HG02588 (cell line): ENCODE results near the gene PDHX.

Experiments used
- ATAC-seq: cut with Tn5 transposase; IDR thresholded peaks from one replicate; pipeline ENCODE4 v1.9.1; 2021; ENCODE audit warnings: mild to moderate bottlenecking, moderate library complexity; ENCODE audit not compliant: unreplicated experiment

PDHX gene

GRCh38 chr11:34953955-34954354 is 37.5 kb downstream of the PDHX start:
- no peak for ATAC-seq

DNA sequence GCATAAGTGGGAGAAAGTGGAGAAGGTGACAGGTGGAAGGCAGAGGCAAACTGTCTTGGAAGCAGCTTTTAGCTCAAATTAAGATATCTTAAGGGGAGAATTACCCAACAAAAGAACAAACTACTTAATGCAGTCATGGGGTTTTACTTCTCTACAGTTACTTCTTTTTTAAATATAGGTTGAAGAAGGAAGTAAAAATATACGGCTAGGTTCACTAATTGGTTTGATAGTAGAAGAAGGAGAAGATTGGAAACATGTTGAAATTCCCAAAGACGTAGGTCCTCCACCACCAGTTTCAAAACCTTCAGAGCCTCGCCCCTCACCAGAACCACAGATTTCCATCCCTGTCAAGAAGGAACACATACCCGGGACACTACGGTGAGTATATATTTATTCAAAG is 40.8 kb downstream of the PDHX start:
- ATAC-seq: no peak

DNA sequence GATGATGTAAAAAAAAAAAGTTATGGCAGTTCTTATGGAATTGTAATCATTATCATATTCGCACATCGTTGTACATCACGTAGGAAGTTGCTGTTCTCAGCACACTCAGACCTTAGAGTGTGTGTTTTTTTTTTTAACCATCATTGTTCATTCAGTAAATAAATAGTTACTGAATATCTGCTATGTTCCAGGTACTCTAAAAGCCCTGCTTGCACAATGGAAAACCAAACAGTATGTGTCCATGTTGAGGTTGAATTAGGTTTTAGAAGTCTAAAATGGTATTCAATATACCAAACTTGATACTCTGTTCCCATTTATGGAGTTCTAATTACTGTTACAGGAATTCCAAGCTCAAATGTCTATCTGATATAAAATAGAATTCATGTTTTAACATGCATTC is 41.2 kb downstream of the PDHX start:
- ATAC-seq: no peak

GRCh38 chr11:34959770-34960169 is 43.4 kb downstream of the PDHX start:
- ATAC-seq: no peak

- no peak for ATAC-seq
These were observed 43.9 kb downstream of the PDHX start for GRCh38 chr11:34960277-34960676.

DNA sequence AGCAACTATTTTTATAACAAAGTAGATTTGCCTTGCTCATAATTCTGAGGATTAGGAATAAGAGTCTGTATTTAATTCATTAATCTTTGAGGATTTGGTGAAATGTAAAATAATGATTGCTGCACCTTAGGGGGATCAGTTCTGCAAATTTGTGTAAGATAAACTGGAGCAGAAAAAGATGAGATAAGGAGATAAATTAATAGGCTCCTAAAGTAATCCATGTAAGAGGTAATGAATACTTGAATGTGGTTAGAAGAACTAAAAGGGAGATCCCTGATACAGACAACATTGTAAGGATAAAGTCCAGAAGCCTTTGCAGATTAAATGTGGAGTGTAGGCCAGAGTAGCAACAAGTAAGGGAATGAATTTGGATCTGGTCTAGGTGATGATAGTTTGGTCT is 45.6 kb downstream of the PDHX start:
- ATAC-seq: no peak

- ATAC-seq: no peak
These were observed 46.9 kb downstream of the PDHX start for GRCh38 chr11:34963351-34963750.

DNA sequence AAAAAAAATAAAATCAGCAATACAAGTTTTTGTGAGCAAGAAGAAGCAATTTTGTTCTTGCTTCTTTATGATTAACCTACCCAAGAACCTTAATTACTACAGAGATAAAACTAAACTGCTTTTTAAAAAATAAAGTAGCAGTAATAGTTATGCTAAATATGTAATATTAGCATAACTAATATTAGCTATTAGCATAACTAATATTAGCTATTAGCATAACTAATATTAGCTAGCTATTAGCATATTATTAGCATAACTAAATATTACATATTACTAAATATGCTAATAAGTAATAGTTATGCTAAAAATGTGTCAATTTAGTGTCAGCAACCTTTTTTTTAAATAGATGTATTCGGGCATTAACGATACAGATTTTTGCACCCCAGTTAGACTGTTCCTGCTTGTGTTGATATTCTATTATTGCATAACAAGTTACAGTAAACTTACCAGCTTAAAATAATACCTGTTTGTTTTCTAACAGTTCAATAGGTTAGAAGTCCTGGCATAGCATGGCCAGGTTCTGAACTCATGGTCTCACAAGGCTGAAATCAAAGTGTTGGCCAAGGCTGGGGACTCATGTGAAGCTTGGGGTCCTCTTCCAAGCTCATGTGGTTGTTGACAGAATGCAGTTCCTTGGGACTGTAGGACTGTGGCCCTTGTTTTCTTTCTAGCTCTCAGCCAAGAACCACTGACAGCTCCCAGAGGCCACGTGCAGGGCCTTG is 48.4 kb downstream of the PDHX start:
- no peak for ATAC-seq

DNA sequence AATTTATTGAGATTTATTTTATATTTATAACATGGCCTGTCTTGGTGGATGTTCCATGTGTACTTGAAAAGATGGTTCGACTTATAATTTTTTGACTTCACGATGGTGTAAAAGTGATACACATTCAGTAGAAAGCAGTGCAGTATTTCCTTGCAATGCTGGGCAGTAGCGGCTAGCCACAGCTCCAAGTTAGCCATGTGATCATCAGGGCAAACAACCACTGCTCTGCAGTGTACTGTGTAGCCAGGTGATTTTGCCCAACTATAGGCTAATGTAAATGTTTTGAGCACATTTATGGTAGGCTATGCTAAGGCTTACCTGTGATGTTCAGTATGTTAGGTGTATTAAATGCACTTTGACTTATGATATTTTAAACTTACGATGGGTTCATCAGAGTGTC is 52.4 kb downstream of the PDHX start:
- ATAC-seq: no peak

DNA sequence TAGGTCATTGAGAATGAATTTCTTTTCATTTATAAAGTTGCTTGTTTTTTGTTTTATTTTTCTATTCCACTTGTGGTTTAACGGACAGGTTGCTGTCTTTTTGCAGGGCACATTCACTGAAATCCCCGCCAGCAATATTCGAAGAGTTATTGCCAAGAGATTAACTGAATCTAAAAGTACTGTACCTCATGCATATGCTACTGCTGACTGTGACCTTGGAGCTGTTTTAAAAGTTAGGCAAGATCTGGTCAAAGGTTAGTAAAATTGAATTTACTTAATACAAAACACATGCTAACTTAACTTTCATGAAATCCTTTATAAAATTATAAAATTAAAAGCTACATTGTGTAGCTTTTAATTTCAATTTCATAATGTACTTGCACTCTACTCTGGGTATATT is 53.6 kb downstream of the PDHX start:
- no peak for ATAC-seq

DNA sequence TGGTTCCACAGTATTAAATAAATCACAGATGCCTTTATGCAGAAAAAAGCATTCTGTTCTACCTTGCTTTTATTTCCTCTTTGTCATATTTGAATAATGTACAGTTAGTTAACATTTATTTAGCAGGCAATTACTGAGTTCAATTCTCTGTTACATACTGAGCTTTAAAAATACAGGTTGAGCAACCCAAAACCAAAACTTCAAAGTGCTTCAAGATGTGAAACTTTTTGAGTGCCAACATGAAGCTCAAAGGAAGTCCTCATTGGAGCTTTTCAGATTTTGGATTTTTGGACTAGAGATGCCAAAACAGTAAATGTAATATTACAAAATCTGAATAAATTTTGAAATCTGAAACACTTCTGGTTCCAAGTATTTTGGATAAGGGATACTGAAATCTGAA is 54.1 kb downstream of the PDHX start:
- ATAC-seq: no peak

DNA sequence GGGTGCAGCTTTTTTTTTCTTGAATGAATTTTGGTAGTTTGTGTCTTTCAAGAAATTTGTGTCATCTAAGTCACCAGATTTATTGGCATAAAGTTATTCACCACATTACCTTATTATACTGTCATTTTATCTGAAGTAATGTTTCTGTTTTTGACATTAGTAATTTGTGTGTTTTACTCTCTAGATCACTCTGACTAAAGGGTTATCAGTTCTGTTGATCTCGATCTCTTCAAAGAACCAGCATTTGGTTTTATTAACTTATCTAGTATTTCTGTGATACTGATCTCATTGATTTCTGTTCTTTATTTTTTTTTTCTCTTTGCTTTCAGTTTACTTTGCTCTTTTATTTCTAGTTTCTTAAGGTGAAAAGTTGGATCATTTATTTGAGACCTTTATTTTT is 55.5 kb downstream of the PDHX start:
- no peak for ATAC-seq

DNA sequence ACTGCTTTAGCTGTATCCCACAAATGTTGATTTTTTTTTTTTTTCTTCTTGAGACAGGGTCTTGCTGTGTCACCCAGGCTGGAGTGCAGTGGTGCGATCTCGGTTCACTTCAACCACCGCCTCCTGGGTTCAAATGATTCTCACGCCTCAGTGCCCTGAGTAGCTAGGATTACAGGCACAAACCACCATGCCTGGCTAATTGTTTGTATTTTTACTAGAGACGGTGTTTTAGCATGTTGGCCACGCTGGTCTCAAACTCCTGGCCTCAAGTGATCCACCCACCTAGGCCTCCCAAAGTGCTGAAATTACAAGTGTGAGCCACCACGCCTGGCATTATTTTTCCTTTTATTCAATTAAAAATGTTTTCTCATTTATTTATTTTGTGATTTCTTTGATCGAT is 55.9 kb downstream of the PDHX start:
- ATAC-seq: no peak

- no peak for ATAC-seq
These were observed 56.5 kb downstream of the PDHX start for GRCh38 chr11:34972892-34973291.

GRCh38 chr11:34975482-34975881 is 59.1 kb downstream of the PDHX start:
- ATAC-seq: no peak

DNA sequence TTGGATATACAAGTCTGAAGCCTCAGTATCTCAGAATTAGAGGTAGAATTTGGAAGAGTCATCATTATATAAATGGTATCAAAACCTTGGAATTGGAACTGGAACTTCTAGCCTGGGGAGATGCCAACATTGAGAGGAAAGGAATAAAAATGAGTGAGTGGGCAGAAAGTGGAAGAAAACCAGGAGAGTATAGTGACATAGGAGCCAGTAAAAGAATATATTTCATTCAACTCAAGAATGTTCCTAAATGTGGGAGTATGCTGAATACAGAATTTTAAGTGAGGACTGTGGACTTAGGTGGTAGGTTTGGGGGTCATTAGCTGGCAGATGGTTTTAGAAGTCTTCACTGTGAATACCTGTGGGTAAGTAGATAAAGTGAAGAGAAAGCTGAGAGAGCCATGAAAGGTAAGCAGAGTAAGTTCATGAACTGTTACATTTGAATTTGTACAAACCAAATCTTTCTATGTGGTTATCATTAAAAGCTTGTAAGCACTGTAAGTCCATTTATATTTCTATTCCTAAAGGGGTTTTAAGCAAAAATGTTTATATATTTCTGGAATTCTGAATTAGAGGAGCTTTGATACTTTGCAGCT is 60.2 kb downstream of the PDHX start:
- no peak for ATAC-seq

GRCh38 chr11:34977089-34977912 is 60.9 kb downstream of the PDHX start:
- no peak for ATAC-seq

GRCh38 chr11:34978236-34979191 is 62.1 kb downstream of the PDHX start:
- ATAC-seq: no peak

- no peak for ATAC-seq
These were observed 68.1 kb downstream of the PDHX start for GRCh38 chr11:34984514-34984913.

DNA sequence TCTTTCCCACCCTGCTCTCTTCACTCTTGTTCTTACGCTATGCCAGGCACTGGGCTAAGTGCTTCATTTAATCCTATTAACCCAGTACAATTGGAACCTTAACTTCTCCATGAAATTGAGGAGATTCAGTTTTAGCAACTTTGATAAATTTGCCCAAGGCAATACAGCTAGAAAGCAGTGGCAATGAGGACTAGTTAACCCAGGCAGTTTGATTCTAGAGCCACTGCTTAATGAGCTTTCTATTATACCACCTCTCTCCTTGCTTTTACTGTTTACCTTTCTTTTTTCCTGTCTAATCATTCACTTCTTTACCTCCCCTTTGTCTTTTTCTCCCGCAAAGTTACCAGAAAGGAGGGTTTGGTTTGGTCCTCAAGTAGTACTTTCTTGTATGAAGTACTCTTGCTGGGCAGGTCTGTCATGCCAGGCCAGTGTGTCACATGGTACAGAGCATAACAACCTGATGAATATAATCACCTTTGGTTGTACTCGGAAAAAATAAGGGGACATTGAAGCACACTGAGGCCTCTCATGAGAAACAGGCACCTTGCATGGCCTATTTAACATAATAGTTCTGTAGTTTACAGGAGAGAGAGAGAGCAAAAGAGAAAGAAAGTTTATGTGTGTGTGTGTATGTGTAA is 70.6 kb downstream of the PDHX start:
- no peak for ATAC-seq
